GM18861 (cell line): ENCODE data around the gene GRAMD4.
A peak's percentile ranks its signal among the peaks of the same experiment; 100 is the strongest.

Experiments
- ATAC-seq: cut with Tn5 transposase; IDR thresholded peaks from one replicate; pipeline ENCODE4 v1.9.1; 2021; ENCODE audit not compliant: unreplicated experiment

GRAMD4 gene

GRCh38 chr22:46667245-46667623 lies 47.0 kb downstream of the GRAMD4 start:
- no peak for ATAC-seq

GRCh38 chr22:46668116-46668515 lies 47.9 kb downstream of the GRAMD4 start:
- no peak for ATAC-seq

GRCh38 chr22:46669201-46669600 lies 49.0 kb downstream of the GRAMD4 start:
- ATAC-seq: no peak

- no peak for ATAC-seq
Measured at GRCh38 chr22:46671824-46672432, 51.7 kb downstream of the GRAMD4 start.

GRCh38 chr22:46672731-46673130 lies 52.5 kb downstream of the GRAMD4 start:
- ATAC-seq: no peak

- no peak for ATAC-seq
Measured at GRCh38 chr22:46673205-46673604, 53.0 kb downstream of the GRAMD4 start.

- ATAC-seq: no peak
Measured at GRCh38 chr22:46673662-46674236, 53.6 kb downstream of the GRAMD4 start.

- ATAC-seq: no peak
Measured at GRCh38 chr22:46674367-46674781, 54.2 kb downstream of the GRAMD4 start.

- ATAC-seq: no peak
Measured at GRCh38 chr22:46674906-46675305, 54.7 kb downstream of the GRAMD4 start.

- ATAC-seq: no peak
Measured at GRCh38 chr22:46675479-46675878, 55.3 kb downstream of the GRAMD4 start.

GRCh38 chr22:46675938-46676337 lies 55.8 kb downstream of the GRAMD4 start:
- no peak for ATAC-seq

GRCh38 chr22:46676479-46676878 lies 56.3 kb downstream of the GRAMD4 start:
- ATAC-seq: no peak

GRCh38 chr22:46676881-46677280 lies 56.7 kb downstream of the GRAMD4 start:
- ATAC-seq: no peak

GRCh38 chr22:46677323-46678002 lies 57.3 kb downstream of the GRAMD4 start:
- no peak for ATAC-seq

- no peak for ATAC-seq
Measured at GRCh38 chr22:46678003-46678657, 57.9 kb downstream of the GRAMD4 start.

GRCh38 chr22:46678785-46679700 lies 58.9 kb downstream of the GRAMD4 start:
- ATAC-seq: no peak

- ATAC-seq: no peak
Measured at GRCh38 chr22:46679706-46680269, 59.6 kb downstream of the GRAMD4 start.

GRCh38 chr22:46681010-46681409 lies 60.8 kb downstream of the GRAMD4 start:
- ATAC-seq: no peak

- no peak for ATAC-seq
Measured at GRCh38 chr22:46682011-46682731, 62.0 kb downstream of the GRAMD4 start.

- peak; percentile 72 for ATAC-seq
Measured at GRCh38 chr22:46684706-46685105, 64.5 kb downstream of the GRAMD4 start.
